ENCODE measurements around the gene RPA3. TPM values are rescaled to one million over a fixed set of nuclear protein-coding genes. Genes with fewer than 3 reads are reported as not detected.

RPA3 gene
- total RNA-seq, 2 experiments from 2014 or later = 32.9 to 36.5 TPM

DNA sequence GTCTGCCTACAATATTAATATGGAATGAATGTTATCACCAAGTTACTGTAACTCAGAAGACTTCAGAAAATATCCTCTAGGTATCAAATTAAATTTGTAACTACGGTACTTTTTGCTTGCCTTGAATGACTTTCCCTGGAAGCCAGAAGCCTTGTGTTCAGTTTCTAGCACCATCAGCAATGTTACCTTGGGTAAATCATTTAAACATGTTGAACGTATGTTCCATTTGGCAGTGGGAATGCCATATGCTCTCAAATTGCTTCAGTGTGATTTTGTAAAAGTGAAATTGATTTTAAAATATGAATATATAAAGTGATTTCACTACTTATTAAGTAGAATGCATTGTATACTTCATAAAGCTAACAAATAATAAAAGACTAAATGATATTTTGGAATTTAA is 11.2 kb downstream of the RPA3 start:
- Mint-ChIP-seq H3K4me1 (ENCODE audit: low read depth) (peaks cover 18% of the 10 kb centered on the region), H3K36me3 (ENCODE audit: low read depth) (peaks cover 4% of the 10 kb centered on the region), H3K9me3 (no peaks in the 10 kb centered on the region), H3K27me3 (no peaks in the 10 kb centered on the region), H3K27ac (no peak overlapping the region), H3K4me3 (no peak overlapping the region)
- no peak for ATAC-seq (ENCODE audit: poor library complexity)
- intact Hi-C loops (cut with DNase I, micrococcal nuclease) = no loop called here
- H3K36me3 ChIP-seq (ENCODE audit: insufficient read depth, low read length) = no peaks in the 10 kb centered on the region
- H3K4me3 ChIP-seq (ENCODE audit: low read length) = no peak overlapping the region
- no peaks in the 10 kb centered on the region for H3K4me1 ChIP-seq (ENCODE audit: insufficient read depth, low read length)
- DNase-seq = no peak
- H3K27me3 ChIP-seq (ENCODE audit: control insufficient read depth in 1 of 2, insufficient read depth in 2 of 2, low read length in 2 of 2) = no peaks in the 10 kb centered on the region
- H3K9me3 ChIP-seq (ENCODE audit: control insufficient read depth in 1 of 2, insufficient read depth in 1 of 2, low read length in 2 of 2) = no peaks in the 10 kb centered on the region
- ChIA-PET CTCF (no interaction called here), POLR2A (no interaction called here)
- TF ChIP-seq, protein P1, sequence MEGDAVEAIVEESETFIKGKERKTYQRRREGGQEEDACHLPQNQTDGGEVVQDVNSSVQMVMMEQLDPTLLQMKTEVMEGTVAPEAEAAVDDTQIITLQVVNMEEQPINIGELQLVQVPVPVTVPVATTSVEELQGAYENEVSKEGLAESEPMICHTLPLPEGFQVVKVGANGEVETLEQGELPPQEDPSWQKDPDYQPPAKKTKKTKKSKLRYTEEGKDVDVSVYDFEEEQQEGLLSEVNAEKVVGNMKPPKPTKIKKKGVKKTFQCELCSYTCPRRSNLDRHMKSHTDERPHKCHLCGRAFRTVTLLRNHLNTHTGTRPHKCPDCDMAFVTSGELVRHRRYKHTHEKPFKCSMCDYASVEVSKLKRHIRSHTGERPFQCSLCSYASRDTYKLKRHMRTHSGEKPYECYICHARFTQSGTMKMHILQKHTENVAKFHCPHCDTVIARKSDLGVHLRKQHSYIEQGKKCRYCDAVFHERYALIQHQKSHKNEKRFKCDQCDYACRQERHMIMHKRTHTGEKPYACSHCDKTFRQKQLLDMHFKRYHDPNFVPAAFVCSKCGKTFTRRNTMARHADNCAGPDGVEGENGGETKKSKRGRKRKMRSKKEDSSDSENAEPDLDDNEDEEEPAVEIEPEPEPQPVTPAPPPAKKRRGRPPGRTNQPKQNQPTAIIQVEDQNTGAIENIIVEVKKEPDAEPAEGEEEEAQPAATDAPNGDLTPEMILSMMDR (IDR thresholded peaks at IDR 0.05) = no peak
- no peak overlapping the region for H3K27ac ChIP-seq (ENCODE audit: low read depth in 1 of 2, low read length in 2 of 2)

DNA sequence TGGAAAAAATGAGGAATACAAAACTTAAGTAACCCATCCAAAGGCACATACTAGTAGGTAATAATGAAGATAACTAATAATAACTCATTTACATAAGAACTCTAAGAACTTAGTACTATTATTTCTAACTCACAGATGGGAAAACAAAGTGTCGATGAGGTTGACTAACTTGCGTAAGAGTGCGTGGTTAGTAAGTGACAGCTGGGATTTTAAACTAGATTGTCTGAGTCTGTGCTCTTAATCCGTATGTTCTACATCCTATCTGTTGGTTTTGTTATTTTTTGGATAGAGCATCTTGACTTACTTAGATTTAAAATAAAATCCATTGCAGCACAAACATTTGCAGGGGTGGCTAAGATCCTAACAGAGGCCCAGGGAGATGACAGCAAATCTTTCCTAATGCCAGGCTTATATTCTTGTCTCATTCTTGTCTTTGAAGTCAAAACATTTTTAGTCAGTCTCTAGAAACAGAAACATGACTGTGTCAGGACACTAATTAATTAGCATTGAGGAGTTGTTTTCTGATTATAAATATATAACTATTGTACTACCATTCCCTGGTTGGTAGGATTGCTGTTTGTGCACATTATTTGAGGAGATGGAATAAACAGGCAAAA is 11.7 kb downstream of the RPA3 start:
- intact Hi-C loops (cut with DNase I, micrococcal nuclease) = no loop called here
- ChIA-PET POLR2A (no interaction called here), CTCF (no interaction called here)
- Mint-ChIP-seq H3K4me3 (no peak overlapping the region), H3K27ac (no peak overlapping the region), H3K27me3 (no peaks in the 10 kb centered on the region), H3K36me3 (ENCODE audit: low read depth) (peaks cover 7% of the 10 kb centered on the region), H3K4me1 (ENCODE audit: low read depth) (peaks cover 21% of the 10 kb centered on the region), H3K9me3 (no peaks in the 10 kb centered on the region)
- Histone ChIP-seq H3K4me1 (ENCODE audit: insufficient read depth, low read length) (no peaks in the 10 kb centered on the region), H3K9me3 (ENCODE audit: control insufficient read depth in 1 of 2, insufficient read depth in 1 of 2, low read length in 2 of 2) (no peaks in the 10 kb centered on the region), H3K4me3 (ENCODE audit: low read length) (no peak overlapping the region), H3K27ac (ENCODE audit: low read depth in 1 of 2, low read length in 2 of 2) (no peak overlapping the region), H3K27me3 (ENCODE audit: control insufficient read depth in 1 of 2, insufficient read depth in 2 of 2, low read length in 2 of 2) (no peaks in the 10 kb centered on the region), H3K36me3 (ENCODE audit: insufficient read depth, low read length) (no peaks in the 10 kb centered on the region)
- no peak for ATAC-seq (ENCODE audit: poor library complexity)
- TF ChIP-seq, protein P1 (IDR thresholded peaks at IDR 0.05) = no peak
- no peak for DNase-seq

DNA sequence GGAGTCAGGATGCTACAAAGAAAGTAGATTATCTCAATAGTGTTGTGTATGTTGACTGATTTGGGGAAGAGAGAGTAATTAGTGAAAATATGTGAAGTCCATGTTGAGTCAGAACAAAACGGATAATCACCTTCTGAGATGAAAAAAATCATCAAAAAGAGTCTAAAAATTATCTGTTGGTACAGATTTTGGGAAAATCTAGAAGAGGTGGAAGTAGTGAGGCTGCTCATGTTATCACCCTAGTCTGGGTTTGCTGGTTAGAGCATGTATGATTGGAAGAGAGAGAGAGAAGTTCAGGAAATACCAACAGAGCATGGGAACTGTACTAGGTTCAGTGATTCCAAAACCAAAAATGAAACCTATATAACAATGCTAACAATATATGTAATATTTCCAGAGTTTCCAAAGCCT is 12.3 kb downstream of the RPA3 start:
- Histone ChIP-seq H3K36me3 (ENCODE audit: insufficient read depth, low read length) (no peaks in the 10 kb centered on the region), H3K4me3 (ENCODE audit: low read length) (no peak overlapping the region), H3K27ac (ENCODE audit: low read depth in 1 of 2, low read length in 2 of 2) (no peak overlapping the region), H3K9me3 (ENCODE audit: control insufficient read depth in 1 of 2, insufficient read depth in 1 of 2, low read length in 2 of 2) (no peaks in the 10 kb centered on the region), H3K27me3 (ENCODE audit: control insufficient read depth in 1 of 2, insufficient read depth in 2 of 2, low read length in 2 of 2) (no peaks in the 10 kb centered on the region), H3K4me1 (ENCODE audit: insufficient read depth, low read length) (no peaks in the 10 kb centered on the region)
- intact Hi-C loops (cut with DNase I, micrococcal nuclease) = no loop called here
- peaks cover 26% of the 10 kb centered on the region for H3K4me1 Mint-ChIP-seq (ENCODE audit: low read depth)
- H3K9me3 Mint-ChIP-seq = no peaks in the 10 kb centered on the region
- ATAC-seq (ENCODE audit: poor library complexity) = no peak
- no peak overlapping the region for H3K27ac Mint-ChIP-seq
- H3K36me3 Mint-ChIP-seq (ENCODE audit: low read depth) = peaks cover 9% of the 10 kb centered on the region
- DNase-seq = no peak
- TF ChIP-seq, protein P1 (IDR thresholded peaks at IDR 0.05) = no peak
- CTCF ChIA-PET = no interaction called here
- POLR2A ChIA-PET = no interaction called here
- H3K4me3 Mint-ChIP-seq = no peak overlapping the region
- H3K27me3 Mint-ChIP-seq = no peaks in the 10 kb centered on the region

Measured in CD4-positive, alpha-beta T cell (primary cell).